NCI-H345 (cell line): Measurements from ENCODE around the gene SECTM1.

Experiments used
- DNase-seq: peaks from one replicate; lab custom pipeline; 2025; lab: John Stamatoyannopoulos, UW

Gene SECTM1

GRCh38 chr17:82299452-82299851 lies 34.1 kb downstream of the SECTM1 start:
- DNase-seq, result no peak

DNA sequence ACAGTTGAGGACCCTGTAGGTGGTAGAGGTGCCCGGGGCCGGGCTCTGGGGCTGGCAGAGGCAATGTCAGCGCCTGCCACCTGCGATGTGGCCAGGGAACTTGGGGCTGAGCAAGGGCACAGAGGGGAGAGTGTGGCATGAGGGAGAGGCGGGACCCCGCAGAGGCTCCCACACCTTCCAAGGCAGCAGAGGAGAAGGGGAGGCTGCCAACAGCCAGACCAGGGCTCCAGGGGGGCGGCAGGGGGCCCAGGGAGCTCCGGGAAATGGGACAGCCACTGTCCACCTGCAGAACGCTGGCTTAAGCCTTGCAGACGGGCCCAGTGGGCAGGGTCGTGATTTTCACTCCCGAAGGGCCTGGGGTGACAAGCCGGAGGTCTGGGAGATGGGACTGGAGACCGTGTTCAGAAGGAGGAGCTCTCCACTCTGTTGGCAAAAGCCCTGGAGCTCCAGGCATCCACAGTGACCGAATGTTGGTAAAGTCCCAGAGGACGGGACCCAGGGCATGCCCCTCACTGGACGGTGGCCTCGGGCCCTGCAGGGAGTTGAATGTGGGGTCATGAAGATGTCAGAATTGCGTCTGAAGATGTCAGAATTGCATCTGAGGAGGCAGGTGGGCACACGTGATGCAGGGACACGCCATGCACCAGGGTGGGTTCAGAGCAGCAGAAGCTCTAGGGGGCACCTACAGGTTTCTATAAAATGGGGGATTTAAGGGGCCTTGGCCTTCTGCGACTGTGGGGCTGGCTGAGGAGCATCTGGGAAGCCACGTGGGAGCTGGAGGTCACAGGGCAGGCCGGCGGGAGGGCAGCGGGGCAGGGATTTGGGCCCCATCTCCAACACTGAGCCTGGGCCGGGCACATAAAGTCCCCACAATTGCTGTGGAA lies 34.8 kb downstream of the SECTM1 start:
- no peak for DNase-seq

GRCh38 chr17:82297714-82298537 lies 35.6 kb downstream of the SECTM1 start:
- peak; percentile 52 for DNase-seq

DNA sequence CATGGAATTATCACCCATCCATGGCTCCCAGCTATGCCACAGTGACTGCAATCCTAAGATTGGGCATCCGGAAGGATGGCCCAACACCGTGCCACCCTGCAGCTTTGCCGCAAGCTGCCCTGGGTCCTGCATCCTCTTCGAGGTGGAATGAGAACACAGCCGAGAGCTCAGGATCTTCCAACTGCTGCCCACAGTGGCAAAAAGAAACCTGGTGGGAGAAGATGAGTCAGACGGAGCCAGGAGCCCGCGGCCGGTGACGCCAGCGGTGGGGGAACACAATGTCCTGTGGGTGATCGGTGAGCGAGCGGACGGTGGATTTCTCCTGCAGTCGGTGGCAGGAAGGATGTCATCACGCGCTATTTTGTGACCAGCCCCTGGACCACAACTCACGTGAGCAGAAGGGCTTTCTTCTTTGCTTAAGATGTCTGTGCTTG lies 36.3 kb downstream of the SECTM1 start:
- DNase-seq, result no peak

DNA sequence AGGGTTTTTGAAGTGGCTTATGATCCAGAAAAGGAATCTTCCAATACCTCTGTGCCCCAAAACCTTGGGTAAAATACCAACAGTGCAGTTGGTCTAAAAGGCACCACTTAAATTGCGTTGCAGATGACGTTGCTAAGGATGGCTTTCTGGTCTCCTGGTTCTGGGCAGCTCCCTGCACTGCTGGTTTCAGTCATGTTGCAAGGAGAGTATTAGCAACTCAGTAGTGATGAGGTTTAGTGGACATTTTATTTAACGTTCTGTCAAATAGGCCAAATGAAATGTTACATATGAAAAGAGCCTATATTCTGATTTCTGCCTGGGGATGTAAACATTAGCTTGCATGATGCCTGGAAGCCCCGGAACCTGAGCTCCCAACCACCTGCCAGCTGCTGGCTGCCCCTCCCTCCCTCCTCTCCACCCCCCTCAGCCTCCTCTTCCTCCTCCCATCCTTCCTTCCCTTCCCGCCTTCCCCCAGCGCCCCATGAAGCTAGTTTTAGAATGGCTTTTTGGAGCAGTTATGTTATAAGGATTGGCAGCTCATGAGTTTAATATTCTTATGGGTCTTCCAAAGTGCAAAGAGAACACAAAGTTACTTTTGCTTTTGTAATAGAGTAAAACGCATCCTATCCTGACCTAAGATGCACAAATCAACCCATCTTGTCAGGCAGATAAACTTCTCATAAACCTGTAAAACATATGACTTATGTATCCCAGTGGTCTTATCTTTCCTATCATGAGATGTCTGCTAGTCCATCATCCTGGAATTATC lies 36.9 kb downstream of the SECTM1 start:
- no peak for DNase-seq

DNA sequence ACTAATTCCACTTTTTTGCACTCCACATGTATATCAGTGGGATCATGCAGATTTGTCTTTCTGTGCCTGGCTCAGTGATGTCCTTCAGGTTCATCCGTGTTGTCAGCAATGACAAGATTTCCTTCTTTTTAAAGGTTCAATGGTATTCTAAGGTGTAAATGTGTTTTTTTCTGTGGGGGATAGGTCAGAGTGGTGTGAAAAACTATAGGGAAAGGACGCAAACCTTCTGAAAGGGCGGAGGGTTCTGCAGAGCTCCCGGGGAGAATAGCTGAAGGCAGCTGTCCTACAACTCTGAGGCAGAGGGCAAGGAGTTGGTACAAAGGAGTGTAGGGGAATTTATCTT lies 38.1 kb downstream of the SECTM1 start:
- no peak for DNase-seq

DNA sequence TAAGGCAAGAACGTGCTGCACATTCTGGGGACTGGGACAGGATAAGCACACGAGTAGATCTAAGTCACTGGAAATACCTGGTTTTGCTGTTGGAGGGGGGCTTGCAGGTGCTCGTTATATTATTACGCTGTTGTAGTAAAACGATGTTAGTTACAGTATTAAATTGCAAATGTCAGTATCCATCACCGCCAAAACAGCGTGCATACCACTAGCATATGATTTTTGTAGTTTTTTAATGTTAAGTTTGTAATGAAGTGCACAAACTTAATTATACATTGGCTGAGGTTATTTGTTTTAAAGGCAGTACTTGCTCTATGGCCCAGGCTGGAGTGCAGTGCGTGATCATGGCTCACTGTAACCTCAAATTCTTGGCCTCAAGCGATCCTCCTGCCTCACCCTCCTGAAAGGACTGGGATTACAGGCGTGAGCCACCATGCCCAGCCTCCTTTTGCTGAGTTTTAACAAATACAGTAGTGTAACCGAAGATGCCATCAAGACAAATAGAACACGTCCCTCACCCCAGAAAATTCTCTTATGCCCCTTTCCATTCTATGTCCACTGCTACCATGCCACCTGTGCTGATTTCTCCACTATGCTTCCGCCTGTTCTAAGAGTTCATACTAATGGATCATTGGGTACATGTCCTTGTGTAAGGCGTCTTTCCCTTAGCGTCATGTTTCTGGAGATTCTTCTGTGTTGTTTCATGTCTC lies 39.3 kb downstream of the SECTM1 start:
- no peak for DNase-seq

DNA sequence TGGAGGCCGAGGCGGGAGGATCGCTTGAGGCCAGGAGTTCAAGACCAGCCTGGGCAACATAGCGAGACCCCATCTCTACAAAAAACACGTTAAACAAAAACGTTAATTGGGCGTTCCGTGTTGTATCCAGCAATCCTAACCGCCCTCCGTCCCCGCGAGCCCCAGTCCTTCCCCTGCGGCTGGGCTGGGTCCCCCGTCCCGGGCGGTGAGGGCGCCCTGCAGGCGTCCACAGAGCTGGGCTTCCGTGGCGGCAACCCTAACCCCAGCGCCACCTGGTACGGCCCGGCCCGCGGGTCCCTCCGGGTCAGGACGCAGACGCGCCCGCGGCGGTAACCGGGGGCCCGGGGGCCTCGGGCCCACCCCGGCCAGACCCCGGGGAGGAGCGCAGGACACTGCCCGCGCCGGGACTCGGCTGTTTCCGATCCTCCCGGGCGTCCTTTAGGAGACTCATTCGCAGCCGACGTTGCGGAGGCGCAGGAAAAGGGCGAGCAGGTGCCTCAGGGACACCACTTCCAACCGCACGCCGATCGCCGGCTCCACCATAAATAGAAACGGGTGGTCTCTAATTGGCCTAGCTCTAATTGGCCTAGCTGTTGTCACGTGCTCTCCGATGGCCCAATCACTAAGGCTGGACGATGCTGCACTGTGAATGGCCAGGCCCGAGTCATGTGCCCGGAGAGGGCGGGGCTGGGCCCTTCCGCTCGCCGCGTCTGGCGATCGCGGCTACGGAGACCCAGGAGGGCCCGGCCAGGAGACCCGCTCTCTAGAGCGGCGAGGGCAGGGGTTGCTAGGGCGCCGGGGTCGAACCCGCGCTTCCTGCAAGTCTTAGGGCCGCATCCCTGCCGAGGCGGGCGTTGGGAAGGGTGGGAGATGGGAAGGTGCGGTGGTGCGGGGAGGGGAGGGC lies 41.1 kb downstream of the SECTM1 start:
- peak; percentile 100 for DNase-seq

DNA sequence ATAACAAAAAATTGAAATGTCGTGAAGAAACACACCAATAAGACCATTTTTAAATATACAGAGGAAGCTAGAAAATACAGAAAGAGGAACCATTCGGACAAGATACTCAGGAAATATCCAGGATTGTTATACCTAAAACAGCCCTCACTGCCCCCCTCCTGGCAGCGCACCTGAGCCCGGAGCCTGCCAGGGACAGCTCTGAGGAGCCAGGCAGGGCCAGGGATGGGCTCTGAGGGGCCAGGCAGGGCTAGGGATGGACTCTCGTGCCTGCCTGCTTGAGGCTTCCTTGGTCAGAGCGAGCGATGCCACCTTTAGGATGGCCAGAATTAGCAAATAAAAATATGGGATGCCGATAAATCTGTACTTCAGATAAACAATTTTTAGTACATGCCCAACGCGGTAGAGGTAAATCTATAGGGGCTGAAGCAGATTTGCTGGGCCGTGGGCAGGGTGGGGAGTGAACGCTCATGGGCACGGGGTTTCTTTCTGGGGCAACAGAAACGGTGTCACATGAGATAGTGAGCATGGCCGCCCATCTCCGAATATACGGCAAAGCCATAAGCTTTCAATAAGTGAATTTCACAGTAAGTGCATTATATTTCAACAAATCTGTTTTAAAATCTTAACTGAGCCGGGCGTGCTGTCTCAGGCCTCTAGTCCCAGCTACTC lies 41.9 kb downstream of the SECTM1 start:
- DNase-seq, result no peak

GRCh38 chr17:82287868-82288801 lies 45.4 kb downstream of the SECTM1 start:
- no peak for DNase-seq

DNA sequence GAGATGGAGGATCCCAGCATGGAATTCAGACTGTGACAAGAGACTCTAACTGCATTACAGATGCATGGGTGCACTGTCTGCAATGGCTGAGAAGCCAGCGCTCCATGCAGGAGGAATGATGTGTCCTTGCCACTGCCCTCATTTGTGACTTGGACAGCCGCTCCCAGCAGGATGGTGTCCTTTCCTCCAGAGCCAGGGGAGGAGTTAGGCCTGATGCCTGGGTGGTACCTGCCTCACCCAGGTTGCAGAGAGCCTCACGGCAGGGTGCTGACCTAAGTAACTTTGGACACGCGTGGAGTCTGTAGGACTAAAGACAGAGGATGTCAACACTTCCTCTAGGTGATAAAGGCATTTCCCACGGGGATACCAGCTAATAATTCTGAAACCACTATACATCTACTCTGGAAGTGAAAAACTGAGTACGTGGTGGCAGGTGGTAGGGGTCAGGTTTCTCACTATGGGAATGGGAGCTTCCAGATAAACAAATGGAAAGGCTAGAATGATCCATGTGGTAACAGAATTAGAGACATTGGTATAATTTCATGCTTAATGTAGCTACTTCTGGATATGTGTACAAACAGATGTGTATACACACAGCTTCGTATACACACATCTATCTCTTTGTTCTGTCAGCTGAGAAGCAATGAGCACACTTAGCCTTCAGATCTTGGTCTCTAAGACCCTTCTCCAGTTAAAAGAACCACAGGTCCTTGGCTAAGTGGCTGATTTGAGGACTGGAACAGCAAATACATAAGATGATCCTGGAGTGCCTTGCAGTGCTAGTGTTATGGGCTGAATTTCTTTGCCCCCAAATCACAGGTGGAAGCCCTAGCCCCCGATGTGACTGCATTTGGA lies 46.3 kb downstream of the SECTM1 start:
- no peak for DNase-seq

- no peak for DNase-seq
These were observed 48.4 kb downstream of the SECTM1 start for GRCh38 chr17:82285141-82285540.

DNA sequence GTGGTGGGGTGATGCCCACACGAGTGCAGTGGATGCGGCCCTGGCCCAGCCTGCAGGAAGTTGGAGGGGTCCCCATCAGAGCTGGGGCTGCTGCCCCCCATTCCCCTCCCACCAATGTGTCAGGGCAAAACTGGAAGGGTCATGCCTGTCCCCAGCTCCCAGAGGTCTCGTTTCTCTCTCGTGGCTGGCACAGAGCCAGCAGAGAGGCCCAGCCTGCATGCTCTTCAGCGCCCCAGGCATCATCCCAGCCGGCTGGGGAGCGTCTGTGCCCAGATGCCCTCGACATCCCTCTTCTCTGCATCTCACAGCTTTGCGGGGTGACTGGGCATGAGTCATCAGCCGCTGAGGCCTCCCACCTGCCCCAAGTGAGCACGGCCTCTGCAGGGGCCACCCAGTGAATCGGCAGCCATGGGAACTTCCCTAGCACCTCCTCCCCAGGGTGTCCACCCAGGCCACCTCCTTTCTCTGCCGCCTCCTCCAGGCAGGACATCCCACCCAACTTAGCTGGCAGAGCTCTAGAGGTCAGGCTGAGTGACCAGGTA lies 50.3 kb downstream of the SECTM1 start:
- peak; percentile 89 for DNase-seq

DNA sequence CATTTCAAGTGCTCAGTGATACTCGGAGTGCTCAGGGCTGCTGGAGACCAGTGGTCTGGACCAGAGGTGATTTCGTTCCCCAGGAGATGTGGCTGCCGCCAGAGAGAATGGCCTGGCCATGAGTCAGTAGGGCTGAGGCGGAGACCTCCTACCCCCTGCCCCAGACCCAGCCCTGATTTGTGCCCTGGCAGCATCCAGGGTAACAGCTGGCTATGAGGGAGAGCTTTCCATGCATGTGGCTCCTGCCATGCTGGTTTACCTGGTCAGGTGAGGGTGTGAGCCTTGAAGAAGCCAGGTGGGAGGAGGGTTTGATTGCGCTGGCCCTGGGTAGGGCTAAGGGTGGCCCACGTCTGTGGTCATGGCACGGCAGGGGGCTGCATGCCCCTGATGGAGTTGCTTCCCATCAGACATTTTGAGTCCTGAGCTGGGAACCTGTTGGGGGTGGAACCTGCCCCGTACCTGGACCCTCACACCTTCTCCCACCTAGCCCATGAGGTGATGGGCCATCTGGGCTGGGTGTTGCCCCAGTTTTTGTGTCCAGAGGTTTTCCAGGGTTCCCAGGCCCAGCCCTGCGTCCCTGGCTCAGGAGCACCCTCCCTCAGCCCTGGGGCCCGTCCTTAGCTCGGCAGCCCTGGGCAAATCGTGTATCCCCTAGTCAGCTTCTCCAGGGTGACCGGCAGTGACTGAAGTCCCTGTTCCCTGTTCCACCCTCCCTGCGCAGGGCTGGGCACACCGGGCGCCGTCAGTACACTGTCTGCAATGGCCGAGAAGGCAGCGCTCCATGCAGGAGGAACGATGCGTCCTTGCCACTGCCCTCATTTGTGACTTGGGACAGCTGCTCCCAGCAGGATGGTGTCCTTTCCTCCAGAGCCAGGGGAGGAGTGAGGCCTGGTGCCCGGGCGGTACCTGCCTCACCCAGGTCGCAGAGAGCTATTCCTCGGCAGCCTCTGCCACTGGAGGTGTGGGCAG lies 51.0 kb downstream of the SECTM1 start:
- no peak for DNase-seq

DNA sequence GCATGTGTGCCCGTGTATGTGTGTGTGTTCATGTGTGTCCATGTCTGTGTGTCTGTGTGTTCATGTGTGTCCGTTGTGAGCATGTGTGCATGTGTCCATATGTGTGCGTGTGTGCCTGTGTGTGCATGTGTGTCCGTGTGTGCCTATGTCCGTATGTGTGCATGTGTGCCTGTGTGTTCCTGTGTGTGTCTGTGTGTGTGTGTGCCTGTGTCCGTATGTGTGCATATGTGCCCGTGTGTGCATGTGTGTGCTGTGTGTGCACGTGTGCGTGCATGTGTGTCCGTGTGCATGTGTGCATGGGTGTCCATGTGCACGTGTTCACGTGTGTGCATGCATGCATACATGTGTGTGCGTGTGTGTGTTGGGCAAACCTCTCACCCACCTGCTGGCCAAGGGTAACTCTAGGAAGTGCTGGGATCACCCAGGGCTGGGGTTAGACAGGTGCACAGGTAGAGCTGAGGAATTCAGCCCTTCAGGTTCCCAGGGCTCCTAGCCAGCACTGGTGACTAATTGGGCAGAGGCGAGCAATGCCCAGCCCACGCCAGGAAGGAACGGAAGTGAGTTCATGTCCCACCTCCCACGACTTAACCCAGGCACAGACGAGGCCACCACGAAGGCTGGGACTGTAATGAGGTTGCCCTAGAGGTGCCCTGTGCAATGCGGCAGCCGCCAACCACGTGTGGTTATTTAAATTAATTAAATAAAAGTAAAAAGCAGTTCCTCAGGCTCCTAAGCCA lies 51.9 kb downstream of the SECTM1 start:
- DNase-seq, result no peak

- no peak for DNase-seq
These were observed 52.5 kb downstream of the SECTM1 start for GRCh38 chr17:82281076-82281475.
